KG1 (cell line): ENCODE measurements around the gene CFL2.
"Not testable (repeated sequence)": the region's sequence is repeated elsewhere in the genome, so short reads cannot be mapped to it uniquely, and the experiment has no call there.

Experiments used
- DNase-seq: peaks from one replicate; lab custom pipeline; 2025; lab: John Stamatoyannopoulos, UW

The CFL2 gene

GRCh38 chr14:34714320-34715126 lies at the start of gene CFL2:
TSS of gene CFL2 (minus strand) at chr14:34714593. CDS start at chr14:34714540, 53 bp downstream.
- peak; percentile 22 for DNase-seq

DNA sequence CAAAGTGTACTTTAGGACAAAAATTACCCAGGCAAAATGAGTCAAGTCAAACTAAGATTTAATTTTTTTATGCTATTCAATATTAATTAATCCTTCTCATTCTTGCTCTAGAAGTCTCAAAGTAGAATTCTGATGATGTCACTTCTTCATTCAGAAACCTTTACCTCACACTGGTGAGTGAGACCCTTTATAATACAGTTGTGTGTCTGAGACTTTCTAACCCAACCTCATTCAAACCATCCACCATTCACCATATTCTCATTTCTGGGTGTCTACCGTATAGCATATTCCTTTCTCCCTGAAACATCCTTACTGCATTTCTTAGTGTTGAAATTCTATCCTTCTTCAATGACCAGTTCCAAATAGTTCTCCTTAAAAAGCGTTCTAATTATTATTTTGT lies 40.8 kb upstream of the CFL2 start:
- DNase-seq, result no peak

DNA sequence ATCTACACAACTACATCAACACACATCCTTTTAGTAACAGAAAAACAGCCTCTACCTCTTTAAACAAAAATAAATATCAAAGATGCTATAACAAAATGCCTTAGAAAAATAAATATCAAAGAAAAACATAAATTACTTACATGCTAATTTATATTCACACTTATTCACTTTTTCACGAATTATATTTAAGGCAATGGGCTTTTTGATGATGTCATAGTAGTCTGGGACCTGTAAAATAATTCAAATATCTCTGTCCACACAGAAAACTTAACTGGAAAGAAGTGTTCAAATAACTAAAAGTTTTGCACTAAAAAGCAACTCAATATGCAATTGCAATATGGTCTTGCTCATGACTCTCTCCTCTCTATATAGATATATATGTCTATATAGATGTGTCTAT lies 40.3 kb upstream of the CFL2 start:
- DNase-seq, result no peak

DNA sequence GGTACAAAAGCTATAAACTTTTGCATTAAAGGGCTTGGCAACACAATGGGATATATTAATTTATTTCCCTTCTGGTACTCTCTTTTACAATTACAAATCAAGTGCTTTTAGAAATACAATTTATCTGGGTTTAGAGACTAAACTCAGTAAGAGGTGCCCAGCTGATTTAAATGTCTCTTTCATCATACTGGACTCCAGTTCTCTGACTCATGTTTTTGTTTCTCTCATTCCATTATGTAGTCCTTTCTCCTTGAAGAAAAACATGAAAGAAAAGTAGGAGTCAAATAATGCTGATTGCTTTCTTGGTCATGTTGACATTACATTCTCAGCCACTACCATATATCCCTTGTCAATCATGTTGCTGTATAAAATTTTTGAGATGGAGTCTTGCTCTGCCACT lies 36.3 kb upstream of the CFL2 start:
- DNase-seq, result no peak

GRCh38 chr14:34750233-34750632 lies 35.8 kb upstream of the CFL2 start:
- no peak for DNase-seq

DNA sequence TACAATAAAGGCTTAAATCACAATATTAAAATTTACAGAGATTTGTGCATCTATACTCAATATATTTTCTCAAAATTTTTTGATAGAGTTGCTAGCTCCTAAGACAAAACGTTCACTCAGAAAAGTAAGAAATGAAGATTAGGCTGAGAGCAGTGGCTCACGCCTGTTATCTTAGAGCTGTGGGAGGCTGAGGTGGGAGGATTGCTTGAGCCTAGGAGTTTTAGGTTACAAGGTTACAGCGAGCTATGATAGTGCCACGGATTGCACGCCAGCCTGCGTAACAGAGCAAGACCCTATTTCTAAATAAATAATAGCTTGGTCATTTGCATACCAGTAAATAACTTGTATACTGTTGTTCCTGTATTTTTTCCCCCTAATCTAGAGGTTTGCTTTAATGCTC lies 35.0 kb upstream of the CFL2 start:
- no peak for DNase-seq

- no peak for DNase-seq
Measured at GRCh38 chr14:34742270-34743115, 28.1 kb upstream of the CFL2 start.

DNA sequence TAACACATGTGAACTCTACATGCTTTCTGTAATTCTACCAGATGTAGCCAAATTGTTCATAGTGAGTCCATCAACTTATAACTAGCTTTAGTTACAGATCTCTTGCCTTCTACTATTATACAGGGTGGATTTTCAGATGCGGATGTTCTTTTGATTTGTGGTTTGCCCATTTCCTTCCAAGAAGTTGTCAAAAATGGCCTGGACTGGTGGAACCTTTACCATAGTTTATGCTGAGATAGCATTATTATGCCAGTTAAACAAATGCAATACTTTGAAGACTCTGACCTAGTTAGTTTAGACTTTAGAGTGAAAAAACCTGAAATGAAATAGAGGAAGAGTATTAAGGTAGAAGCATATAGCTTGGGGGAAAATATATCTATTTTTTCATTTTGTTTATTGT lies 27.4 kb upstream of the CFL2 start:
- DNase-seq, result no peak

DNA sequence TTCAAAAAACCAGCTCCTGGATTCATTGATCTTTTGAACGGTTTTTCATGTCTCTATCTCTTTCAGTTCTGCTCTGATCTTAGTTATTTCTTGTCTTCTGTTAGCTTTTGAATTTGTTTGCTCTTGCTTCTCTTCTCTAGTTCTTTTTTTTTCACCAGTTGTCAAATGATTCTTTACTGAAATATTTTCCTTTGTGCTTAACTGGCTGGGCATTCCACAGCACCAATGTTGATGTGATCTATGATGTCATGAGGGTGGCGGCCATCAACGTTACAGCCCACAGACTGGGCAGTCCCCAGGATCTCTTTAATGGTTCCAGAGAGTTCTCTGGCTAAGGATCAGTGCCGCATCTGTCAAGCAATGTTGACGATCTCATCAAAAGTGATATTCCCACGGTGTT lies 25.7 kb upstream of the CFL2 start:
- not testable (repeated sequence) for DNase-seq

GRCh38 chr14:34737079-34737478 lies 22.7 kb upstream of the CFL2 start:
- DNase-seq, result not testable (repeated sequence)

DNA sequence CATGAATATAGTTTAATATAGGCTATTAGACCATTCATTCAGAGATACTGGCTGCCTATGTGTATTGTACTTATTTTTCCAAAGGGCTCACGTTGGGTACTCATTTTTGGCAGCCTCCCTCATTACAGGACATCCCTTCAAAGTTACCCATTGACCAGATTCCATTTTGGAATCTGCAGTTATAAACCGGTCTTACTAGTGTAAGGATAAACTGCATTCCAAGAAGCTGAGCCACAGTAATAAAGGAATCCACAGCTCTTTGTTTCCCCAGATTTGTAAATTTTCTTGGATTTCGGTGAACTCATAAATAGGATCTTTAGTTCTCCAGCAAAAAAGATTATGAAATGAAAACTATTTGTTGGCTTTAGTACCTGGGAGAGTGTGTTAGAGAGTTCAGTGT lies 18.9 kb upstream of the CFL2 start:
- DNase-seq, result no peak

DNA sequence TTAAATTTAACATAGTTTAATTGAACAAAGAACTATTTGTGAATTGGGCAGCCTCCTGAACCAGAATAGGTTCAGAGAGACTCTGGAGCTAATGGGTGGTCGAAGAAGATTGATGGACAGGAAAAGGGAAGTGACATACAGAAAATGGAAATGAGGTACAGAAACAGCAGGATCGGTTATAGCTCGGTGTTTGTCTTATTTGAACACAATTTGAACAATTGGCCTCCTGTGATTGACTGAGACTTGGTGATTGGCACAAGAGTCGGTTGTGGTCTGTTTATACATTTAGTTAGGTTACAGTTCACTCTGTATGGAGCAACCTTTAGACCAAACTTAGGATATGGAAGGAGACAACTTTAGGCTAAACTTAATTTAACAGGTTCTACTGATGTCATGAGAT lies 18.4 kb upstream of the CFL2 start:
- DNase-seq, result no peak

DNA sequence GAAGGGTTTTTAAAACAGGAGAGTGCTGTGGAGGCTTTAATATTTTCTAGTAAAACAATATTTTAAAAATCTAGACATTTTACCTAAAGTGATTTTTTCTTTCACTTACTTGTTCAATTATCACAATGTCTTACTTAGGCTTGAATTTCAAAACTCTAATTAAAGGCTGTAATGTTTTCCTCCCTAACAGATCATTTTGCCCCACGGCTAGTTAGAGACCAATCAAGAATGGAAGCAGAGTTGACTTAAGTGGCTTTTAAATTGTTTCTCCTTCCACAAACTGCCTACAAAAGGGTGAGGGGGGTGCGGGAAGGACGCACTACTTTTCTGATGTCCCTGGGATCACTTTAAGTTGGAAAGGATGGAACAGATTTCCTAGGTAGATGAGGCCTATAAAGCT lies 9.5 kb upstream of the CFL2 start:
- no peak for DNase-seq

DNA sequence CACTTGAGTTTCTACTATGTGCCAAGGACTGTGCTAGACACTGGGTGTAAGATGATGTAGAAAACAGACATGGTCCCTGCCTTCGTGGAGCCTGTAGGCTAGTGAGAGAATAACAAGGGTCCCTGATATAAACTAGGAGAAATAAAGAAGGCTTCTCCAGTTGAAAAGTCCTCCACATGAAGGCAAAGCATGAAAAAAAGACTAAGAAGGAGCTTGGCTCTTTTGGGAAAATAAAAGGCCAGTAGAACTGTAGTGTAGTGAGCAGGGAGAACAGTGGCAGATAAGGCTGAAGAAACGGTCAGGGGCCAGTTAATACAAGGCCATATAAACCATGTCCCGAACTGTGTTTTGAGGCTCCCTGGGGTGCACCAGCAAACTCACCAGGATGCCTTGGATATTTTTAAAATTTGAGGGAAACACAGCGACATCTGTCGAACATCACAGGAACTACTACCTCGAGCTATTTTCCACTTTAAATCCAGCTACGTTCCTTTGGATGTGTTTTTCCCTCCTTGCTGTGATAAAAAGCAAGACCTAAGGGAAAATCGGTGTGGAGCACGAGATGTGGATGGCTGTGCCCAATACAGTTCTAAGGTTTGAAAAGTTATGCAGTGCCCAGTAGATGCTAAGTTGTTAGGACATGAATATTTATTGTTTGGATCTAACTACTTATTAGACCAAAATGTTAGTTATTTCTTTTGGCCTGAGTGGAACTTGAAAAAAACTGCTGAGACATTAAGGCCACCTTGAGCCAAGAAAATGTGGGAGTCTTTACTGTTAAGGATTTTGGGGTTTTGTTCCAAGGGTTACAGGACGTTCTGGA lies 8.5 kb upstream of the CFL2 start:
- peak; percentile 40 for DNase-seq

- no peak for DNase-seq
Measured at GRCh38 chr14:34721129-34721528, 6.7 kb upstream of the CFL2 start.

DNA sequence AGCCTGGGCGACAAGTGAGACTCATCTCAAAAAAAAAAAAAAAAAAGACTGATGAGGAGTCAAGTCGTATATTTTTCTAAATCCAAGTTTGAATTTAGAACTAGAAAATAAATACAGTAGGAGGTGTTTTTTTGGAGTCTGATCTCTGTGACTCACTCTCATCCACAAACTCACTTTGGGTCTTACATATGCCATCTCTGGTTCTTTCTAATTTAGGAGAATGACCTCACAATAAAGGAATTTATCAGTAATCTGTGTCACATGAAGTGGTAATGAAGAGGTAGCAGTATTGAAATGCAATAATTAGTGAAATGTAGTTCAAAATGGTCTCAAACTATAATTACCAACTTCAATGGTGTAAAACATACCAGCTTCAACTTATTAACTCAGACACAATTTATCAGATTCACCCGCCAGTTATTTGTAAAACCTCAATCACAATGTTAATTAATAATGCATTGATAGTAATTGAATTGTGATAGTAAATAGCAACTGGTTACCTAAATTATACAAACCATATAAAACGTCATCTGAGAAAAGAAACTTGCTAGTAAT lies 4.4 kb upstream of the CFL2 start:
- DNase-seq, result no peak

DNA sequence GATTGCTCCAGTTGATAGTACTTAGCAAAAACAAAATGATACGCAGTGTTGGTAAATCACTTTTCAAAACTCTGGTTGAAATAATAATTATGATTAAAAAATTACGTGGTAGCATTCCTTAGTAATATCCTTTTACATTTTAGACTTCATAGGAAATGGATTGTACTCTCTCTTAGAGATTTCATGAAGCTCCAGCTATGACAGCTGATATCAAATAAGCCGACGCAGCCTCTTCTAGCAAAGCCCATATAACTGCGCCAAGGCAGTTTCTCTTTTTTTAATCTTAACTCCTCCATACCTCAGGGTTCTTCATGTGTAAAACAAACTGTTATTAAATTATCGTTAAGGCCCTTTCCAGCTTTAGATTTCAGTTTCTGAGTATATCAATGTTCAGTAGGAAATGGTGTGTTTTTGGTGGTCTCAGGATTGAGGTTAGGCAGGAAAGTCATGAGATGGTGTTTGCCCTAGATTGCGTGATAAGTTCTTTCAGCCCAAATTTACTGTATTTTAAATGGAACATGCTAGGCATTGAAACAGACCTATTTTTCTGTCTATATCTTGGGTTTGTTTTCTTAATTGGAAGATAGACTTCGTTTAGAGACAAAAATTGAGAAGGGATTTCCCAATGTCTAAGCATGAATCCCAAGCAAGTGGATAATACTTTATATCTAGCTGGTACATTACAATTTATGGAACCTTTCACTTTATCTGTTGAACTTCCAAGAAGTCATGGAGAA lies 902 bp upstream of the CFL2 start:
- no peak for DNase-seq

GRCh38 chr14:34713681-34714319 lies 593 bp downstream of the CFL2 start:
- DNase-seq, result no peak

DNA sequence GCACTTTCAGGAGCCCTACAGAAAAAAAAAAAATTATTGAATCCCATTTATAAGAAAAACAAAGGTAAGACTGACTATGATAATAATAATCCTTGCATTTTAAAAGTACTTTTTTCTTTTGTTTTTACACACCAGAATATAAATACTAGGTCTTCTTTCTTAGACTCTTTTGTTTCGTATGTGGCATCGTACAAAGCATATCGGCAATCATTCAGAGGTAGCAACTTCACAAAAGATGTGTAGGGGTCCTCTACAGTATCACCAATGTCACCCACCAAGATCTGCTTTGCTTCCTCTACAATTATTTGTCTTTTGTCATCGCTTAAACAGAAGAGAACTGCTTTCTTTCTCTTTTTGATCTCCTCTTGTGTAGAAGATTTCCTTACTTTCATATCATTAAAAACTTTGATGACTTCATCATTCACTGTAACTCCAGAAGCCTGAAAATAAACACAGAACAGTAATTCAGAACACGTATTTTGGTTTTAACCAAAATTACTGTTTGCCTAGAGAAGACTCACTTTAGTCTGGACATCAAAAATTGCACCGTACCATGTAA lies 1.2 kb downstream of the CFL2 start:
- no peak for DNase-seq
